ENCODE results near the gene ENTREP1.

ENTREP1 gene

GRCh38 chr9:69388596-69388995 is 63.6 kb downstream of the ENTREP1 start:
- Histone ChIP-seq H3K36me3 (ENCODE audit: insufficient read depth, low read length) (no peaks in the 10 kb centered on the region), H3K9me2 (ENCODE audit: low read depth, low read length) (no peaks in the 10 kb centered on the region), H3K4me1 (ENCODE audit: insufficient read depth, low read length, severe bottlenecking) (no peaks in the 10 kb centered on the region), H2AFZ (ENCODE audit: low read length) (no peak overlapping the region), H3K9me3 (ENCODE audit: low read length) (no peaks in the 10 kb centered on the region), H3K9ac (ENCODE audit: low read length) (no peak overlapping the region), H3K4me2 (ENCODE audit: low read length) (no peak overlapping the region), H3K27me3 (ENCODE audit: insufficient read depth, low read length) (no peaks in the 10 kb centered on the region), H3K79me2 (ENCODE audit: insufficient read depth, low read length) (no peaks in the 10 kb centered on the region), H3K4me3 (ENCODE audit: low read depth, low read length, poor library complexity, severe bottlenecking) (no peak overlapping the region), H3F3A (ENCODE audit: insufficient read depth, low read length) (no peaks in the 10 kb centered on the region), H4K20me1 (ENCODE audit: insufficient read depth, low read length) (no peaks in the 10 kb centered on the region), H3K27ac (ENCODE audit: low read depth, low read length, poor library complexity, severe bottlenecking) (no peak overlapping the region)
- TF ChIP-seq EZH2 (IDR thresholded peaks at IDR 0.05; ENCODE audit: borderline replicate concordance, low read length), result no peak
- no peak for TF ChIP-seq CTCF (IDR thresholded peaks at IDR 0.05; ENCODE audit: low read length)

DNA sequence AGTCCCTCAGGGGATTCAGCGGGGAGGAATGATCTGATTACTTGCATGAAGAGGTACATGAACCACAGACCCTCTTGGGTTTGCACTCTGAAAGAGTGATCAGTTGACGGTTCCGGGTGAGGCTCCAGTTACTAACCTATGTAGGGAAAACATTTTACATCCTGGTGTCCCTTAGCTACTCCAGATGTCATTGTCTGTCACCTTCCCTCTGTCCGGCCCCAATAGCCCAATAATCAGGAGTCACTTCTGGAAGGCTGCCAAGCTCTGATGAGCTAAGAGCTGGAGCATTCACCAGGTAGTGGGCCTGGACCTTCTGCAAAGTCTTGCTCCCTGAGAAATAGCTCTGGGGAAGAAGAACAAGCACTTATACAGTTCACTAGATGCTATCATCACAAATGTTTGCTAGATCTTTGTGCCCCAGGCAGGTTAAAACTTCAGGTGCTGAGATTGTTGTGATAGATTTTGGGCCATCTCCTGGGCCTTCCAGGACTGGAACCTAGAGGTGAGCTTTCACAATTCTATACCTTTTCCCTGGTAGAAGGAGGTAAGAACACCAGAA is 64.5 kb downstream of the ENTREP1 start:
- no peaks in the 10 kb centered on the region for H3K27me3 ChIP-seq (ENCODE audit: insufficient read depth, low read length)
- no peaks in the 10 kb centered on the region for H3K79me2 ChIP-seq (ENCODE audit: insufficient read depth, low read length)
- H3K9ac ChIP-seq (ENCODE audit: low read length), result no peak overlapping the region
- no peak overlapping the region for H3K27ac ChIP-seq (ENCODE audit: low read depth, low read length, poor library complexity, severe bottlenecking)
- H3K9me2 ChIP-seq (ENCODE audit: low read depth, low read length), result no peaks in the 10 kb centered on the region
- H4K20me1 ChIP-seq (ENCODE audit: insufficient read depth, low read length), result no peaks in the 10 kb centered on the region
- no peak overlapping the region for H3K4me3 ChIP-seq (ENCODE audit: low read depth, low read length, poor library complexity, severe bottlenecking)
- H3K36me3 ChIP-seq (ENCODE audit: insufficient read depth, low read length), result no peaks in the 10 kb centered on the region
- H3K4me2 ChIP-seq (ENCODE audit: low read length), result no peak overlapping the region
- TF ChIP-seq EZH2 (IDR thresholded peaks at IDR 0.05; ENCODE audit: borderline replicate concordance, low read length) (no peak), CTCF (IDR thresholded peaks at IDR 0.05; ENCODE audit: low read length) (no peak)
- no peaks in the 10 kb centered on the region for H3K9me3 ChIP-seq (ENCODE audit: low read length)
- H3F3A ChIP-seq (ENCODE audit: insufficient read depth, low read length), result no peaks in the 10 kb centered on the region
- no peaks in the 10 kb centered on the region for H3K4me1 ChIP-seq (ENCODE audit: insufficient read depth, low read length, severe bottlenecking)
- H2AFZ ChIP-seq (ENCODE audit: low read length), result no peak overlapping the region

- H3K9me2 ChIP-seq (ENCODE audit: low read depth, low read length), result no peaks in the 10 kb centered on the region
- no peak overlapping the region for H3K4me2 ChIP-seq (ENCODE audit: low read length)
These were observed 66.5 kb downstream of the ENTREP1 start for GRCh38 chr9:69391487-69391886.

More at GRCh38 chr9:69391487-69391886, 66.5 kb downstream of the ENTREP1 start:
- TF ChIP-seq EZH2 (IDR thresholded peaks at IDR 0.05; ENCODE audit: borderline replicate concordance, low read length) (no peak), CTCF (IDR thresholded peaks at IDR 0.05; ENCODE audit: low read length) (no peak)
- no peaks in the 10 kb centered on the region for H3K79me2 ChIP-seq (ENCODE audit: insufficient read depth, low read length)
- H3K27me3 ChIP-seq (ENCODE audit: insufficient read depth, low read length), result no peaks in the 10 kb centered on the region
- H2AFZ ChIP-seq (ENCODE audit: low read length), result no peak overlapping the region
- H4K20me1 ChIP-seq (ENCODE audit: insufficient read depth, low read length), result no peaks in the 10 kb centered on the region
- H3K4me3 ChIP-seq (ENCODE audit: low read depth, low read length, poor library complexity, severe bottlenecking), result no peak overlapping the region
- H3K9ac ChIP-seq (ENCODE audit: low read length), result no peak overlapping the region
- H3K9me3 ChIP-seq (ENCODE audit: low read length), result no peaks in the 10 kb centered on the region
- no peak overlapping the region for H3K27ac ChIP-seq (ENCODE audit: low read depth, low read length, poor library complexity, severe bottlenecking)
- H3K4me1 ChIP-seq (ENCODE audit: insufficient read depth, low read length, severe bottlenecking), result no peaks in the 10 kb centered on the region
- no peaks in the 10 kb centered on the region for H3K36me3 ChIP-seq (ENCODE audit: insufficient read depth, low read length)
- H3F3A ChIP-seq (ENCODE audit: insufficient read depth, low read length), result no peaks in the 10 kb centered on the region
